HL-60/S4 (cell line): ENCODE data around the gene CBFA2T2.
"Not testable (repeated sequence)": the region's sequence is repeated elsewhere in the genome, so short reads cannot be mapped to it uniquely, and the experiment has no call there.

Source experiments
- in situ Hi-C: fragments of 300-500 bp; cut with MboI; formaldehyde crosslinking; loops from 2 replicates; pipeline ENCODE4 v1.14.3; 2022; ENCODE audit warnings: low sequenced_read_pairs

CBFA2T2 gene

GRCh38 chr20:33470457-33470856 is 19.4 kb upstream of the CBFA2T2 start:
- in situ Hi-C loops: no loop called here

DNA sequence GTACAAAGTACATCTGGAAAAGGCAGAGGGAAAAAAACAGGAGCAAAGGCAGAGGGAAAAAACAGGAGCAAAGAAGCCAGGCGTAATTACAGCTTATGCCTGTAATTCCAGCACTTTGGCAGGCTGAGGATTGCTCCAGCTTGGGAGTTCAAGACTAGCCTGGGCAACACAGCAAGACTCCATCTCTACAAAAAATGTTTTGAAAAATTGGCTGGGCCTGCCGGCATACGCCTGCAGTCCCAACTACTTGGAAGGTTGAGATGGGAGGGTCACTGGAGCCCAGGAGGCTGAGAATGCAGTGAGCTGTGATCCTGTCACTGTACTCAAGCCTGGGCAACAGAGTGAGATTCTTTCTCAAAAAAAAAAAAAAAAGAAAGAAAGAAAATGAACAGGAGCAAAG is 19.0 kb upstream of the CBFA2T2 start:
- in situ Hi-C loops: no loop called here

GRCh38 chr20:33472868-33473435 is 16.9 kb upstream of the CBFA2T2 start:
- in situ Hi-C loops: no loop called here

GRCh38 chr20:33474097-33474873 is 15.6 kb upstream of the CBFA2T2 start:
- in situ Hi-C loops: no loop called here

- in situ Hi-C loops: no loop called here
Measured at GRCh38 chr20:33474963-33475362, 14.9 kb upstream of the CBFA2T2 start.

- in situ Hi-C loops: no loop called here
Measured at GRCh38 chr20:33475381-33476152, 14.3 kb upstream of the CBFA2T2 start.

- in situ Hi-C loops: no loop called here
Measured at GRCh38 chr20:33477386-33478234, 12.3 kb upstream of the CBFA2T2 start.

GRCh38 chr20:33480048-33480447 is 9.8 kb upstream of the CBFA2T2 start:
- in situ Hi-C loops: no loop called here

GRCh38 chr20:33481431-33481941 is 8.4 kb upstream of the CBFA2T2 start:
- in situ Hi-C loops: no loop called here

DNA sequence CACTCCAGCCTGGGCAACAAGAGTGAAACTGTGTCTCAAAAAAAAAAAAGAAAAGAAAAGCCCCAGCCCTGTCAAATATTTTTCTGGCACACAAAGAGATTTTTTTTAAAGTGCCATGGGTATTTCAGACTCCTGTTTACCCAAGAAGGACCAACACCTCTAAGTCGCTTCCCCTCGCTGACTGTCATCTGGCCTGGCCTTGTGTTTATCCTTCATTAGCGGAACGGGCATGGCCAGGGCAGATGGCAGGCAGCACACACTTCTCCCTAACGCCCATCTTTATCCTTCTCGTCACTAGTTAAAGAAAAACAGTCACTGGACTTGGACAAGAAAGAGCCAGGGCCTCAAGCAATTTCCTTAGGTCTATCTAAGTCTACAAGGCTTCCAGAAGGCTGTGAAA is 7.3 kb upstream of the CBFA2T2 start:
- in situ Hi-C loops: no loop called here

DNA sequence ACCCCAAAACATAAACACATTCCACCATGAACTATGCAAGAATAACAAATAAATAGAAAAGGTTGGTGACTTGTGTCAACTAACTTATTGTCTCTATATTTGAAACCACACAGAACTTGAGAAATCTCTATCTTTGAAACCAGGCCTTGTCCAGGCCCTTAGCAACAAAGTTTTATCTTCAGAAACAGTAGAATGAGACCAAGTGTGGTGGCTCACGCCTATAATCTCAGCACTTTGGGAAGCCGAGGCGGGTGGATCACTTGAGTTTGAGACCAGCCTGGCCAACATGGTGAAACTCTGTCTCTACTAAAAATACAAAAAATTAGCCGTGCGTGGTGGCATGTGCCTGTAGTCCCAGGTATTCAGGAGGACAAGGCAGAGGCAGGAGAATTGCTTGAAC is 6.7 kb upstream of the CBFA2T2 start:
- in situ Hi-C loops: not testable (repeated sequence)

- in situ Hi-C loops: no loop called here
Measured at GRCh38 chr20:33488201-33488600, 1.7 kb upstream of the CBFA2T2 start.

DNA sequence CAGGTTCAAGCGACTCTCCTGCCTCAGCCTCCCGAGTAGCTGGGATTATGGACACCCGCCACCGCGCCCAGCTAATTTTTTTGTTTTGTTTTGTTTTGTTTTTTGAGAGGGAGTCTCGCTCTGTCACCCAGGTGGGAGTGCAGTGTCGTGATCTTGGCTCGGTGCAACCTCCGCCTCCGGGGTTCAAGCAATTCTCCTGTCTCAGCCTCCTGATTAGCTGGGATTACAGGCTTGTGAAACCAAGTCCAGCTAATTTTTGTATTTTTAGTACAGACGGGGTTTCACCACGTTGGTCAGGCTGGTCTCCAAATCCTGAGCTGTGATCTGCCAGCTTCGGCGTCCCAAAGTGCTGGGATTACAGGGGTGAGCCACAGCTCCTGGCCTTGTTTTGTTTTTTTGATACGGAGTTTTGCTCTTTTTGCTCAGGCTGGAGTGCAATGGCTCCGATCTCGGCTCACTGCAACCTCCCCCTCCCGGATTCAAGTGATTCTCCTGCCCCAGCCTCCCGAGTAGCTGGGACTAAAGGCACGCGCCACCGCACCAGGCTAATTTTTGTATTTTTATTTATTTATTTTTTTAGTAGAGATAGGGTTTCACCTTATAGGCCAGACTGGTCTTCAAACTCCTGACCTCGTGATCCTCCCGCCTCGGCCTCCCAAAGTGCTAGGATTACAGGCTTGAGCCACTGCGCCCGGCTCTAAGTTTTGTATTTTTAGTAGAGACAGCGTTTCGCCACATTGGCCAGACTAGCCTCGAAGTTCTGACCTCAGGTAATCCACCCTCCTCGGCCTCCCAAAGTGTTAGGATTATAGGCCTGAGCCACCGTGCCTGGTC is 1.0 kb upstream of the CBFA2T2 start:
- in situ Hi-C loops: not testable (repeated sequence)

- in situ Hi-C loops: no loop called here
Measured at GRCh38 chr20:33489495-33490022, 337 bp upstream of the CBFA2T2 start.

GRCh38 chr20:33490934-33491656 is 1.2 kb downstream of the CBFA2T2 start:
- in situ Hi-C loops: no loop called here

- in situ Hi-C loops: no loop called here
Measured at GRCh38 chr20:33493076-33493766, 3.3 kb downstream of the CBFA2T2 start.

DNA sequence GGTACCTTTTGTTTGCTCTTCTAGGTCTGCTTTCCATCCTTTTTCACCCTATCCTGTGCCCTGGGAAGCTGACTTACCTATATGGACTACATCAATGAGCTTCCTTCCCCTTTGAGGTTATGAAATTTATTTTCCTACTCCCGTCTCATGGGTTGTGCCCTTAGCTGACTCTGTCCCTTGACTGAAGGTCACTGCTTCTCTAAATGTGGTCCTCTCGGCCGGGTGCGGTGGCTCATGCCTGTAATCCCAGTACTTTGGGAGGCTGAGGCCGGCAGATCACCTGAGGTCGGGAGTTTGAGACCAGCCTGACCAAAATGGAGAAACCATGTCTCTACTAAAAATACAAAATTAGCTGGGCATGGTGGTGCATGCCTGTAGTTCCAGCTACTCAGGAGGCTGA is 6.9 kb downstream of the CBFA2T2 start:
- in situ Hi-C loops: not testable (repeated sequence)

GRCh38 chr20:33499355-33499754 is 9.5 kb downstream of the CBFA2T2 start:
- in situ Hi-C loops: no loop called here
